Fibroblast of peridontal ligament (primary cell): ENCODE data around the gene BRINP1.

ENCODE experiments used
- DNase-seq: peaks from one replicate; pipeline ENCODE4 v3.0.0-alpha.2; 2010; ENCODE audit errors: extremely low read depth

BRINP1 gene

DNA sequence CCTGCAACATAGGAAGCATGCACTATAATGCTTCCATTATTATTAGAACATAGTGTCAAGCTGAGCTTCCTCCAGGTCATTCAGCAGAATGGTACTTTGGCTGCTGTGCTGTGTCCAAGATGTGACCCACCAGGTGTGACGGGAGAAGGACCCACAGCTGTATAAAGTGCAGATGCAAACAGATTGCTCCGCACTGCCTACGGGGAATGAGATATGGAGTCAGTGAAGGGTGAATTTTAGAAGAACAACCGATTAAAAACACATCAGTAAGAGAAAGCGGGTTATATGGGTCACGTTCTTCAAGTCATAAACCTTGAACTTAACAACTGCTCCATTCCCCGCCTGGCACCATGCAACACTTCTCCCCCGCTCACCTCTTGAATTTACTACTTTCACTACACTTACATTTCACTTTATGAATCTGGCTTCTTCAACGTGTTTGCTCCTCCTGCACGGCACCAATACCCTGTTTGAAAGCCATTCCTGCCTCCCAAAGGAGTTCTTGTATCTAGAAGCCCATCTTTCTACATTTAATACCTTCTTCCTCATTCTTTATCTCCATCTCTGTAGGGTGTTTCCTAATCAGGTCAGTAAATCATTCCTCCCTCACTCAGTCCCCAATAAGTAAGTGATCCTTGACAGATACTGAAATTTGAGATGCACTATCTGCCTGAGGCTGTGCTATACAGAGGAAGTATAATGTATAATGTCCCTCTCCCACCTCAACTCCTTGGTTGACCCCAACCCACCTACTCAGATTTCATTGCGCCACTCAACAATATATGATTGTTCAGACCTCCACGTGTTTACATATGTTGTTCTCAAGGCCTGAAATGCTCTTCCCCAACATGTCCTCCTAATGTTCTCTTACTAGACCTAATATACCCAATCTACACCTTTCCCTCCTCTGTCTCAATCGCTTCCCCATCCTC, 25.9 kb downstream of the BRINP1 start:
- DNase-seq, result no peak

DNA sequence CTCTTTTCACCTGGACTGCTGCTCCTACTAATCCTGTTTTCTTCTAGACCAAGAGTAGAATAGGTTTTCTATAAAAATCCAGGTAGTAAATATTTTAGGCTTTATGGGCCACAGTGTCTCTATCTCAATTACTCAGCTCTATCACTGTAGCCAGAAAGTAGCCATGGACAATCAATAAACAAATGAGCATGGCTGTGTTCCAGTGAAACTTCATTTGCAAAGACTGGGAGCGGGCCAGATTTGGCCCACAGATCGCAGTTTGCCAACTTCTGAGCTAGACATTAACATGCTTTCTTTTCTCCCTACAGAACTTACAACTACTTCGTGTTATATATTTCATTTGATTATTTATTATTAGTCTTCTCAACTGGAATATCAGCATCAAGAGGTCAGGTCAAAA, 30.2 kb downstream of the BRINP1 start:
- DNase-seq, result no peak

DNA sequence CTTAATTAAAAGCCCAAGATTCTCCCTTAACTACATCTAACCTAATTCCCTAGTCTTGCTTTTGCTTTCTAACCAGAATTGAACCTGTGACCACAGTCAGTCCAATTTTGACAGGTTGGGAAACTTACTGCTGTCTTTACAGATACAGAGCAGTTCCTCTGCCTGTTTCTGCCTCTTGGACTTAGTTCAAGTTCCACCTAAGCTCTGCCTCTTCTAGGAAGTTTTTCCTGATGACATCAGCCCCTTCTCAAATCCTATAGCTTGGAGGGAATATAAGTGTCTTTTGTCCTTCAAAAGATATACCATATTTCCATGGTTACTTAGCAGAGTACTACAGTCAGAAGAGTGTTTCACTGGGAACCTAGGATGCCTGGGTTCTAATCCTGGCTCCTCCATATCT, 31.7 kb downstream of the BRINP1 start:
- DNase-seq, result no peak

DNA sequence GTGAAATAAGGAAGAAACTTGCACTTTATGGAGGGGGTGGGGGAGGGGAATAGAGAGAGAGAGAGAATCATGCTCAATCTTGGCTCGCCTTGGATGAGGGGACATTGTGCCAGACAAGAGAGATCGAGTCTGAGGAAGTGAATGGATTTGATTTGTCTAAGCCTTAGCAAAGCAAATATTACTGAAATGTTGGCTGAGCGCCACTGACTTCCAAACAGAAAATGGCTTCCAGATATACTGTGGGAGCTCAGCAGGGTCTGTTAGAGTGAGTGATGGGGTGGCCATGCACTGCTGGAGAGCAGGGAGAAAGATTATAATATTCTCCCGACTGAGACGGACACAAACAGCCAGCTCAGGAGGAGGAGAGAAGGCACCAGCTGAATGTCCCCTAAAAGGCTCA, 34.5 kb downstream of the BRINP1 start:
- no peak for DNase-seq

DNA sequence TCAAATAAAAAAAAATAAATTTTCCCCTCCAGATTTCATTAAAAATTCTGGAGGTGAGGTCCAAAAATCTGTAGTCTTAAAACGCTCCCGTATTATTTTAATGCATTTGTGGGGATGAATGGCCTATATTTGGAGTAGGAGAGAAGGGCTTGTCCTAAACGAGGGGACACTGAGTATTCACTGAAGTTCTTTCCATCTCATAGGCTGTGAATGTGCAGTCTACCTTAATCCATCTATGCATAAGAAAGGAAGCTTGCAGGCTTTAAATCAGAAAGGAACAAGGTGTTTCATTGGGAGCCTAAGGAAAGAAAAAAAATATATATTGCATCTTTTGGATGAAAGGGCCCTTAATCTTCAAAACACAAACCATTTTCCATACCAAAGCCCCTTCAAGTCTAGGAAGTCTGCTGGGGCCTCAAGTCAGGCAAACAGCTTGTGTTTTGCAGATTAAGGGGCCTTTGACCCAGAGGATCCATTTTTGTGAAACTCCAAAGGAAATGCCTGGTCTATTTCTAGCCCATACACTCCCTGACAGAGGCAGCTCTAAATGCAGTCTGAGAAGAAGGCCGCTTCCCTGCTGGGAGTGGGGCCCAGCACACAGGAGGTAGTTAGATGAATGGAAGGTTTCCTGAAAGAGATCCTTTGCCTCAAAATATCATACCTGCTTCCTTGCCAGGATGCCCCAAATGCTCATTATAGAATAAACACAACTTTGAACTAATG, 35.6 kb downstream of the BRINP1 start:
- DNase-seq, result no peak

DNA sequence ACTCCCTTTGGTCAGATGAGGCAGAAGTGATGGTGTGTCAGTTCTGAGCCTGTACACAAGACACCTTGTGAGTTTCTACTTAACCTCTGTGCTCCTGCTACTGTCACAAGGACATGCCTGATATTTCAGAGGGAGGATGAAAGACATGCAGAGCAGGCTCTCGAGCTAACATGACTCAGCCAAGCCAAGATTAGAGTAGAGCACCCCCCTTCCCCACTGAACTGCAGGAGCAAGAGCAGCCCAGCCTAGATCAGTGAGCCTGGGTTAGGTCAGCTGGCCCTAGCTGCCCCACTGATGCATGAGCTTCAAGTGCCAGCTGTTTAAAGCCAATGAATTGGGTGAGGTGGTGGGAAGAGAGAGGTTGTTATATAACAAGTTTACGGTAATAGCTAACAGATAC, 36.7 kb downstream of the BRINP1 start:
- DNase-seq, result no peak

DNA sequence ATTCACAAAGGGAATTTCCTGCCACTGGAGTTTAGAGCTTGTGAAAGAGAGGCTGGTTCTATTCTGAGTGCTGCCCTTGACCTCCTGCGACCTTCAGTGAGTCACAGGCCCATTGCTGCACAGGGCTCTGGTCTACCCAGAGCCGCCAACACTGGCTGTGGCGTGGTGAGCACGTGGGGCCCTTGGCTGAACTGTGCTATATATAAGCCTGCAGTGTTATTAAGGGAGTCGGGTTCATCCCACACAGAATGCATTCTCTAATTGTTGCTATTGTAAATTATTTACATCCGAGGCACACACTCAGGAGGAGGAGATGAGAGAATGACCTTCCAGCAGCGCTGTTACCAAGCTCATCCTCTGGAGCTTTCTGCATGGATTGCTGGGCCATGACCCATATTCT, 47.1 kb downstream of the BRINP1 start:
- DNase-seq, result no peak

DNA sequence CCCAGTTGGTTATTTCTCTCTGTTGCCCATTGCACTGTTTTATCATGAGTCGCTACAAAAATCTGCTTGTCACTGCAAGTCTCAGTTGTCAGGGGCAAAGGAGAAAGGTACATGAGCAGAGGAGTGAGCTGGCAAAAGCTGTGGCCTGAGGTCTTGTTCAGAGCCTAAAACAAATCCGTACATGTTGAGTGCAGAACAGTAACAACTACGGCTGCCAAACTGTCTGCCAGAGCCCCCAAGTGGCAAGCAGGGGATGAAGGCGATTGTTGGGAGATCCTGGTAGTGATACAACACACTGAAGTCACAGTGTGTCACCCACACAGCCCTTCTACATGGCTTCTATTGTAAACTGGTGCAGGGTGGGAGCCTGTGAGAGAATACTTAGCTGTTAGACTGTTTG, 50.9 kb downstream of the BRINP1 start:
- DNase-seq, result no peak

DNA sequence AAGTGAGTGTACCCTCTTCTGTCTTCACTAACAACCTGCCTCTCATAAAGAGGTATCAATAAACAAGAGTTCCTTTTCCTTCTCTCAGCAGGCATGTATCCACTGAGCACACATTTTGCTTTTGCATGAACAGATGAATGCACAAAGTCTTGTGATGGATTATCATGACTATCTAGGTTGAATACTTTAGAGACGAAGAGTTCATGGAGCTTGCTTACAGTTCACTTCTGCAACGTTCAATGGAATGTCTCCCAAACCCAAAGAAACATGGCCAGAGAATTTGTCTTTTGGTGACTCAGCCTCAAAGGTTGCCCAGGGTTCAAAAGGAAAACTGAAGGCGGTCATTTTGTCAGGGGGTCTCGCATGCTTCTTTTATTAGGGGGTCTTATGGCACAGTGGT, 55.4 kb downstream of the BRINP1 start:
- no peak for DNase-seq

DNA sequence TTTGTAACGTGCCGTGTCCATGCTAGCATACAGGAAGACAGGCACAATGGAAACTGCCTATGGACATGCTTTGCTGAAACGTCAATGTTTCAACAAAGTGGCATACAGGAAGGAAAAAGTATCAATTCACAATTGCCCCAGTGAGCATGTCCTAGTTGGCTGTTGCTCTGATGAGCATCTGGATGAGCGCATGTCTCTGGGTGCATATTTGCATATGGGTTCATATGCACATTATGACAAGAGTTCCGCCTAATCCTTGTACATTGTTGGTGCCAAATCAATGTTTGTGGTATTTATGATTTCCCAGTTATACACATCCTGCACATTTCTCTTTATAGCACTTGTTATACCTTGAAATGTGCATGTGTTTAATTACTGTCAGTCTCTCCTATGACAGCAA, 58.5 kb downstream of the BRINP1 start:
- DNase-seq, result no peak

DNA sequence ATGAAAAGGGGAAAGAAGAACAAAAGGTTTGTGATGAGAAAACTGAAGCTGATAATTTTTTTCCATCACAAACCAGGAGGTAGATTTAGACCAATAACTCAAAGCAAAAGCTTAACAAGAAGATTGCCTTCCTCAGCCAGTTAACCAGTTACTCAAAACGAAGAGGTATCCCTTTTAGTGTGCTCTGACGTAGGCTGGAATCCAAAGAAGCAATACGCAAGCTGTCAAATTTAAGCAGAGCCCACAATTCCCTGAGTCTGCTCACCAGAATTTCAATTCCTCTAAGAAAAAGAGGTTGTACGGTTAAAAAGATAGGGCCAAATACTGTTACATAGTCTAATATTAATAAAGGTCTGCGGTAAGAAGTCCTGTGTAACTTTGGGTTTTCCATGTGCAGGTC, 61.8 kb downstream of the BRINP1 start:
- DNase-seq, result no peak

DNA sequence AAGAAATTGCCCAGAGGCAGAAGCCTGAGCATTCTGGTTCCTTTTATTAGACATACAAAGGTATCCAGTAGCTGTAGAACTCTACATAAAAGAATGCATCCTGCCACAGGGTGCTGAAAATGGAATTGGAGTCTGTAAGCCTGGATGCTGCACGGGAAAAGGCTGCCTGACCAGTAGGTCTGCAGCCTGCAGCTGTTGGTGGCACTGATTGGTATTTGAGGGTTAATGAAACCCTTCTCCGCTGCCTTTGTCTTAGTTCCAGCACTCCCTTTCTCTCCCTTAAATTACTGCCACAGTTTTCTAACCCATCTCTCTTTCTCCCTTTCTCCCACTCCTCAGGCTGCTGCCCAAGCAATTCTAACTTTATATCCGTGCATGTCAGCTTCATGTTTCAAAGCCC, 64.7 kb downstream of the BRINP1 start:
- no peak for DNase-seq

DNA sequence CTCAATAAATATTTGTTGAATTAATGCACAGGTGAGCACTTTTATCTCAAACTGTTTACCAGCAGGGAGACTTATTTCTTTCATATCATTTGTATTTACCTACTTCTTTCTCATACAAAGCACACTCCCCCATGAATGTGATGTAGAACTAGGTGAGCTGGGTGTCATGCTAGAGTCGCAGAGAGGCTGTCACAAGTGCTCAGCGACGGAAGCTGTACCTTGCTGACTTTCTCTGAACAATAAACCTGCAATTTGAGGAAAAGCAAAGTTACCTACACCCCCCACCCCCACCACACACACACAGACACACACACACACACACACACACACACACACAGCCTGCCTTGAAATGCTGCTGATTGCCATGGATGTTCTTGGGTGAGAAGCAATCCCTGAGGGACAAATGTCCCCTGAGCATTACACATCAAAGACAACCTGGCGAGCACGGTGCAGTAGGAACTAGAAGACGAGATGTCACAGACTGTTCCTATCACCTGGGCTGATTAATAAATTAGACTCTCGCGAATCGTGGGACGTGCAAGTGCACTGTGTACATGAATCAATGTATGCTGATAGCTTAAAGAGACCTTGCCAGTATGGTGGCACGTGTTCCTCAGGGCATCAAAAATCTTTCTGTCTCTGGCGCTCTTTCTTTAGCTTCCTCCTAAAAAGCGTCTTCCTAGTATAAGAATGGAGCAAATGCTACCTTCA, 66.1 kb downstream of the BRINP1 start:
- no peak for DNase-seq

DNA sequence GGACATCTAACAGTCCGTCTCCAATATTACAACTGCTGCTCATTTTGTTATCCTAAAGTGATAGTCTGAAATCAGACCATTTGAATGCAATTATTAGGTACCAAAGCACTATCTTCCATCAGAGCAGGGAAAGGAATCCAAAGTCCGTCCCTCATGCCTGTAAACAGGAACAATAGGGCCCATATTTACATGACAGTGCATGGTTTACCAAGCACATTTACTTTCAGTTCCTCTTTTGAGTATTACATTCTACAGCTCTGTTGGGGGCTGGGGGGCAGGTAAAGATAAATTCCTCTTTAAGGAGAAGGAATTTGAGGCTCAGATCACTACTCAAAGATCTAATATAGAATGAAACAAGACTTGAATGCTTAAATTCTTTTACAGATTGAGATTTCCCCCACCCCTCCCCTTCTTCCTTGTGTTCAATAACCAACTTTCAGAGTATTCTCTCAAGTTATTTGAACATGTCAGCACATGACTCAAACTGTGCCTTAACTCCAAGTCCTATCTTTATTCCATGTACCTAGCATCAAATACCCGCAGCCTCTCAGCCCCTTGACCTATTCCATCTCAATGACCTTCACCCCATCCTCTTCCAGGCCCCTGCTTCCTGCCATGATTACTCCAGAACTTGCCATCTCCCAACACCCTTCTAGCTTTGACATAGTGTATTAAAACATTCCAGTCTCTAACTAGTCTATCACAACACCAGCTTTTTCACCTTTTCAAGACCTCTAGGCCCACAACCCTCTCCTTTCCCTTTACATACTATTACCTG, 71.0 kb downstream of the BRINP1 start:
- no peak for DNase-seq

DNA sequence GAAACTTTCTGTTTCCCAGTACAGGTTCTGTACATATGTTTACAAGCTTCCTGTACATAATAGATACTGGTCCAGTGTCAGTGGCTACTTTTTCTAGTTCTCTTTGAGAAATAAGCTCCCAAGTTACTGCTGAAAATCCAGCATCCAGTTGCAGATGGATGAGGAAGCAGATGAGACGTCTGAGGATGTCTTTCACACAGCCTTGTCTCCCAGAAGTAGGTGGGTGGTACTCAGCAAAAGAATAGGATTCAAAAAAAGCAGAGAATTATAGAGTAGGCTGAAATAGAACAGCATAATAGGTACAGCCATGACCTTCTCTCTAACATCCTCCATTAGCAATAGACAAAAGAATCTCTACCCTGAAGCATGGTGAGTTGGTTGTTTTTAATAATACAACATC, 77.7 kb downstream of the BRINP1 start:
- DNase-seq, result no peak

DNA sequence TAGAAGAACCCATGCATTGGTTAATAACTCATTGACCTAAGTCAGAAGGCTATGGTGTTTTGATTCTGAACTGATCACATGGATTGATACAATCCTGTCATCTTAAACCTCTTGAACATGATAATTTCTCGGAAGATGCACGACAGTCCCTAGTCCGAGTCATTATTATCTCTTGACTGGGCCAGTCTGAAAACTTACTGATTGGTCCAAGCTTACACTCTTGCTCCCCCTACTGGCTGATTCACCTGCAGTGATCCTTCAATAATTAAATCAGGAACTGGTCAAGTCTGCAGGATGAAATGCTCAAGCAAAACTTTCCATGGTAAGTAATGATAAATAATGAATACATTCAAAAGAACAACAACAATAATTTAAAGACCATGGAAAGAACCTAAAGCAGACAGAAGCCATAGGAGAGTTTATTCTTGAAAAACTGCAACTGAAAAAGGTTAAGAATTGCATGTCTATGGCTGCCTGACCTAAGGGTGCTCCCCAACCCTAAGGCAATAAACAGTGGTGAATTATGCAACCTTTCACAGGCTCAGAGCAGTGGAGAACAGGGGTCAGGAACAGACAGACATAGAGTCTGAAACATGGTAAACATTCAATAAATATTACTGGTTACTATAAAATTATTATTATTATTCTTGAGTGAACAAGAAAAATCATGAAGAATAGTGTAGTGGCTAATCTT, 79.3 kb downstream of the BRINP1 start:
- no peak for DNase-seq

DNA sequence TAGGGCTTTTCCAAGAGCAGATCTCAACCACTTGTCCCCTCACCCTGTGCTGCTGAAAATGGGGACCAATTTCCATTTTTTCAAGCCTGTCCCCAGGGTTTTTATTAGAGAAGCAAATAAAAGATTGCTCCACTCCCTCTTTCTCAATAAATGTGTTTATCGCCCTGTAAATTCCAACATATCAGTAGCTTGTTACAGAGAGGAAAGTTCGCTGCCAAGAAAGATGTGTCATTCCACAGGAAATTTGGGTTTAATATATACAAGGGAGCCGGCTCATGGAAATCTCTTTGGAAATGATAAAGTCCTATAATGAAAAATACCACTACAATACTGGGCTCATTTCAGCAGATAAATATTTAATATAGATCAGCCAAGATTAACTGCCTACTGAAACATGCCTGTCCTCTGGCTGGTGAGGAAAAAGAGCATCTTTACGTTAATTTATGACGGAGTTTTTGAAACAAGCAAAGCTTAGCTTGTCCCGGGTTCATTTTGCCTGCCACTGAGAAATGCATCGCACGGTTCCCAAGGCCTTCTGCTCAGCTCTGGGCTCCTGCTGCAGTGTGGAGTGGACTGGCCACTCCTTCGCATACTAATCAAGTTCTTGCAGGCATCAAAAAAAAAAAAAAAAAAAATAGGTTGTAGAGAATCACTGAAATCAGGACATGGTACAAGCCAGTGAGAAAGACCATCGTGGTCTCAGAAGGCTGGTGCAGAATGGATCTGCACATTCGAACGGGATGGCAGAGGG, 84.5 kb downstream of the BRINP1 start:
- no peak for DNase-seq

DNA sequence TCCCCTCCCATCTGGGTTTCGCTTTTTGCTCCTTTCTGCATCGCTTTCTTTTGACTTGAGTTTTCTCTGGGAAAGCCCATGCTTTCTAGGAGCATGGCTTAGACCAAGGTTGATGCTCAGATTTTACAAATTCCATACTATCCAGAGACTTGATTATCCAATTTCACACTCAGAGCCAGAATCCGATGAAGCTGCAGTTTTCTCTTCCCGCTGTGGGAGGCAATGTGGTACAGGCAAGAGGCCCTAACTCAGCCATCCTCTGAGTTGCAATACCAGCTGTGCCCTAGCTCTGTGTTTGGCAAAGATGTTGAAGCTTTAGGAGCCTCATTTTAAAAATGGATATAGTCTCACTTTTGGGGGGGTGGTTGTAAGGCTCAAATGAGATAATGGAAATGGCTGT, 85.1 kb downstream of the BRINP1 start:
- no peak for DNase-seq

DNA sequence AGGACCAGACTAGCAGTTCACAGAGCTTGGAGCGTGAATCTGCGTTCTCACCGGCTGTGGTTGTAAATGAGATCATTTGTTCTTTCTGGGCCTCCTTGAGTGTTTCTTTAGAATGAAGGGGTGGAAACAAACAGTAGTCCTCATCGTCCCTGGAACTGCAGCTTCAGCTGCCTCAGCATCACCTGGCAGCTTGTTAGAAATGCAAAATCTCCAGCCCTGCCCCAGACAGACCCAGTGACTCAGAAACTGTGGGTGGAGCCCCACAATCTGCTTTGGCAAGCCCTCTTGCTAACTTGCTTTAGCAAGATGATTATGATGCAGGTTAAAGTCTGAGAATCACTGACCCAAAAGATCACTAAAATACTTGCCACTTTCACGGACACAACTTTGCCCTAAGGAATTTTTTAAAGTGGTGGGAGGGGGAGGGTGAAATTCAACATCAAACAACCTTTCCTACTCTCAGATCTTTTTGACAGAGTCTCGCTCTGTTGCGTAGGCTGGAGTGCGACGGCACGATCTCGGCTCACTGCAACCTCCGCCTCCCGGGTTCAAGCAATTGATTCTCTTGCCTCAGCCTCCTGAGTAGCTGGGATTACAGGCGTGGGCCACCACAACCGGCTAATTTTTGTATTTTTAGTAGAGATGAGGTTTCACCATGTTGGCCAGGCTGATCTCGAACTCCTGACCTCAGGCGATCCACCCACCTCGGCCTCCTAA, 86.0 kb downstream of the BRINP1 start:
- no peak for DNase-seq
